DND-41 (cell line): ENCODE measurements around the gene TACR1.

Experiments
- ATAC-seq: fragments of 200-7000 bp; cut with Tn5 transposase; 3 replicates; pipeline ENCODE4 v1.9.1; 2021; ENCODE audit warnings: low read depth; ENCODE audit not compliant: insufficient read depth
- DNase-seq: peaks from one replicate; pipeline ENCODE4 v3.0.0-alpha.2; 2020
- H2AFZ ChIP-seq: 2 replicates; pipeline ENCODE4 v1.6.0; 2012; ENCODE audit warnings: low read depth, low read length
- H3K27ac ChIP-seq: 2 replicates; pipeline ENCODE4 v1.5.1; 2012; ENCODE audit warnings: low read length, inconsistent platforms
- H3K27me3 ChIP-seq: fragments of 200-600 bp; sonication (generic); 2 replicates; pipeline ENCODE4 v1.6.0; 2012; ENCODE audit warnings: low read length, mild to moderate bottlenecking, inconsistent platforms; ENCODE audit not compliant: insufficient read depth, poor library complexity
- H3K36me3 ChIP-seq: 2 replicates; pipeline ENCODE4 v1.5.1; 2012; ENCODE audit warnings: low read length, inconsistent platforms; ENCODE audit not compliant: insufficient read depth
- H3K4me1 ChIP-seq: 2 replicates; pipeline ENCODE4 v1.5.1; 2012; ENCODE audit warnings: mild to moderate bottlenecking, low read length; ENCODE audit not compliant: insufficient read depth
- H3K4me2 ChIP-seq: 2 replicates; pipeline ENCODE4 v1.6.0; 2012; ENCODE audit warnings: mild to moderate bottlenecking, moderate library complexity, low read length, inconsistent platforms; ENCODE audit not compliant: insufficient read depth
- H3K4me3 ChIP-seq, 2 experiments: fragments of 200-600 bp in 1 of 2; shearing (Covaris generic) in 1 of 2; 2 replicates each; pipeline ENCODE4 v1.5.1; 2012 to 2016; ENCODE audit warnings: inconsistent platforms in 2 of 2, low read length in 2 of 2, mild to moderate bottlenecking in 2 of 2, low read depth in 1 of 2, moderate library complexity in 1 of 2
- H3K79me2 ChIP-seq: 2 replicates; pipeline ENCODE4 v1.6.0; 2012; ENCODE audit warnings: low read length, inconsistent platforms; ENCODE audit not compliant: insufficient read depth
- H3K9ac ChIP-seq: 2 replicates; pipeline ENCODE4 v1.6.0; 2012; ENCODE audit warnings: low read depth, mild to moderate bottlenecking, inconsistent platforms, low read length, moderate library complexity
- H3K9me3 ChIP-seq: 2 replicates; pipeline ENCODE4 v1.5.1; 2012; ENCODE audit warnings: low read length, moderate library complexity, mild to moderate bottlenecking, inconsistent platforms; ENCODE audit not compliant: insufficient read depth, severe bottlenecking
- H4K20me1 ChIP-seq: 2 replicates; pipeline ENCODE4 v1.6.0; 2012; ENCODE audit warnings: low read length; ENCODE audit not compliant: insufficient read depth
- CTCF ChIP-seq: IDR thresholded peaks from 2 replicates; pipeline ENCODE4 v1.5.1; 2012; ENCODE audit warnings: borderline replicate concordance, low read length, moderate library complexity, mild to moderate bottlenecking; ENCODE audit not compliant: poor library complexity, severe bottlenecking; ENCODE audit errors: extremely low read depth
- EZH2 ChIP-seq: IDR thresholded peaks from 3 replicates; pipeline ENCODE4 v1.6.1; 2012; ENCODE audit warnings: borderline replicate concordance, low read depth, mild to moderate bottlenecking, moderate library complexity, low read length, inconsistent platforms; ENCODE audit not compliant: severe bottlenecking

TACR1 gene

GRCh38 chr2:75007061-75007460 lies 192.3 kb downstream of the TACR1 start:
- Histone ChIP-seq H3K36me3 (no peaks in the 10 kb centered on the region), H3K4me1 (no peaks in the 10 kb centered on the region), H3K4me2 (no peak overlapping the region), H3K9me3 (no peaks in the 10 kb centered on the region), H2AFZ (no peak overlapping the region), H3K79me2 (no peaks in the 10 kb centered on the region), H3K27ac (no peak overlapping the region), H3K9ac (no peak overlapping the region), H3K27me3 (no peaks in the 10 kb centered on the region), H4K20me1 (no peaks in the 10 kb centered on the region; the same call in 1 of the 2 replicates), H3K4me3 (no peak overlapping the region)
- TF ChIP-seq EZH2 (no peak), CTCF (no peak)
- no peak for ATAC-seq
- no peak for DNase-seq

- Histone ChIP-seq H2AFZ (no peak overlapping the region), H3K79me2 (no peaks in the 10 kb centered on the region), H3K9ac (no peak overlapping the region), H3K9me3 (no peaks in the 10 kb centered on the region), H3K36me3 (no peaks in the 10 kb centered on the region), H4K20me1 (no peaks in the 10 kb centered on the region; the same call in 1 of the 2 replicates), H3K27me3 (no peaks in the 10 kb centered on the region), H3K4me2 (no peak overlapping the region), H3K4me3 (no peak overlapping the region), H3K4me1 (no peaks in the 10 kb centered on the region), H3K27ac (no peak overlapping the region)
- DNase-seq (no peak), ATAC-seq (no peak)
- TF ChIP-seq CTCF (no peak), EZH2 (no peak)
These were observed 193.3 kb downstream of the TACR1 start for GRCh38 chr2:75006041-75006440.

- ATAC-seq (no peak), DNase-seq (no peak)
- Histone ChIP-seq H3K9me3 (peaks cover 5% of the 10 kb centered on the region), H3K27ac (no peak overlapping the region), H4K20me1 (no peaks in the 10 kb centered on the region; the same call in 1 of the 2 replicates), H3K36me3 (0 out of 2 replicates have a peak, but pooled peaks cover under 1% of the 10 kb centered on the region), H2AFZ (no peak overlapping the region), H3K4me1 (no peaks in the 10 kb centered on the region), H3K27me3 (no peaks in the 10 kb centered on the region), H3K9ac (no peak overlapping the region), H3K4me3 (no peak overlapping the region), H3K79me2 (no peaks in the 10 kb centered on the region), H3K4me2 (no peak overlapping the region)
- no peak for TF ChIP-seq CTCF
- no peak for TF ChIP-seq EZH2
These were observed 195.5 kb downstream of the TACR1 start for GRCh38 chr2:75003773-75004172.

GRCh38 chr2:75003276-75003675 lies 196.0 kb downstream of the TACR1 start:
- no peaks in the 10 kb centered on the region for H3K4me1 ChIP-seq
- H2AFZ ChIP-seq = no peak overlapping the region
- 0 out of 2 replicates have a peak, but pooled peaks cover 4% of the 10 kb centered on the region for H3K36me3 ChIP-seq
- no peak for ATAC-seq
- no peaks in the 10 kb centered on the region; the same call in 1 of the 2 replicates for H4K20me1 ChIP-seq
- H3K9ac ChIP-seq = no peak overlapping the region
- peaks cover 9% of the 10 kb centered on the region for H3K9me3 ChIP-seq
- no peaks in the 10 kb centered on the region for H3K79me2 ChIP-seq
- DNase-seq = no peak
- no peak overlapping the region for H3K4me2 ChIP-seq
- no peak overlapping the region for H3K27ac ChIP-seq
- TF ChIP-seq EZH2 (no peak), CTCF (no peak)
- no peak overlapping the region for H3K4me3 ChIP-seq
- H3K27me3 ChIP-seq = no peaks in the 10 kb centered on the region
